ENCODE data around the gene SPATA31E1.

SPATA31E1 gene

GRCh38 chr9:87862536-87863268 is 20.0 kb upstream of the SPATA31E1 start:
- Histone ChIP-seq H3K4me3 (no peak overlapping the region), H3K27ac (no peak overlapping the region)

GRCh38 chr9:87863882-87864465 is 18.7 kb upstream of the SPATA31E1 start:
- H3K27ac ChIP-seq, result no peak overlapping the region
- H3K4me3 ChIP-seq, result no peak overlapping the region

GRCh38 chr9:87864915-87865314 is 17.8 kb upstream of the SPATA31E1 start:
- H3K27ac ChIP-seq, result no peak overlapping the region
- H3K4me3 ChIP-seq, result no peak overlapping the region

GRCh38 chr9:87865626-87866025 is 17.1 kb upstream of the SPATA31E1 start:
- Histone ChIP-seq H3K4me3 (no peak overlapping the region), H3K27ac (no peak overlapping the region)

GRCh38 chr9:87867391-87867790 is 15.3 kb upstream of the SPATA31E1 start:
- no peak overlapping the region for H3K27ac ChIP-seq
- no peak overlapping the region for H3K4me3 ChIP-seq

- Histone ChIP-seq H3K27ac (no peak overlapping the region), H3K4me3 (no peak overlapping the region)
Observed at GRCh38 chr9:87868175-87868574, 14.5 kb upstream of the SPATA31E1 start.

GRCh38 chr9:87868635-87869034 is 14.0 kb upstream of the SPATA31E1 start:
- no peak overlapping the region for H3K4me3 ChIP-seq
- H3K27ac ChIP-seq, result no peak overlapping the region

GRCh38 chr9:87869082-87869481 is 13.6 kb upstream of the SPATA31E1 start:
- no peak overlapping the region for H3K27ac ChIP-seq

GRCh38 chr9:87871425-87872078 is 11.1 kb upstream of the SPATA31E1 start:
- Histone ChIP-seq H3K4me3 (no peak overlapping the region), H3K27ac (no peak overlapping the region)

More at GRCh38 chr9:87869082-87869481, 13.6 kb upstream of the SPATA31E1 start:
- no peak overlapping the region for H3K4me3 ChIP-seq

- Histone ChIP-seq H3K4me3 (no peak overlapping the region), H3K27ac (no peak overlapping the region)
Observed at GRCh38 chr9:87872079-87872624, 10.5 kb upstream of the SPATA31E1 start.

- Histone ChIP-seq H3K27ac (no peak overlapping the region), H3K4me3 (no peak overlapping the region)
Observed at GRCh38 chr9:87873607-87874303, 8.9 kb upstream of the SPATA31E1 start.

- H3K27ac ChIP-seq, result no peak overlapping the region
Observed at GRCh38 chr9:87874304-87874623, 8.4 kb upstream of the SPATA31E1 start.

GRCh38 chr9:87875060-87875459 is 7.6 kb upstream of the SPATA31E1 start:
- no peak overlapping the region for H3K27ac ChIP-seq
- no peak overlapping the region for H3K4me3 ChIP-seq

More at GRCh38 chr9:87874304-87874623, 8.4 kb upstream of the SPATA31E1 start:
- H3K4me3 ChIP-seq, result no peak overlapping the region

- Histone ChIP-seq H3K27ac (no peak overlapping the region), H3K4me3 (no peak overlapping the region)
Observed at GRCh38 chr9:87875831-87876545, 6.7 kb upstream of the SPATA31E1 start.

GRCh38 chr9:87876708-87877107 is 6.0 kb upstream of the SPATA31E1 start:
- Histone ChIP-seq H3K4me3 (no peak overlapping the region), H3K27ac (no peak overlapping the region)

GRCh38 chr9:87878989-87879511 is 3.6 kb upstream of the SPATA31E1 start:
- Histone ChIP-seq H3K27ac (no peak overlapping the region), H3K4me3 (no peak overlapping the region)

GRCh38 chr9:87880116-87880515 is 2.6 kb upstream of the SPATA31E1 start:
- H3K4me3 ChIP-seq, result no peak overlapping the region
- H3K27ac ChIP-seq, result no peak overlapping the region

- Histone ChIP-seq H3K27ac (no peak overlapping the region), H3K4me3 (no peak overlapping the region)
Observed at GRCh38 chr9:87880683-87881082, 2.0 kb upstream of the SPATA31E1 start.

GRCh38 chr9:87883274-87883673 is 597 bp downstream of the SPATA31E1 start:
- H3K4me3 ChIP-seq, result no peak overlapping the region
- H3K27ac ChIP-seq, result no peak overlapping the region

All from skin epidermis (tissue), 12 donors.